NCI-H128 (cell line): ENCODE measurements around the gene SIGLEC10.
"Not testable (repeated sequence)": the region's sequence is repeated elsewhere in the genome, so short reads cannot be mapped to it uniquely, and the experiment has no call there.

ENCODE experiments used
- DNase-seq: peaks from one replicate; lab custom pipeline; 2025; ENCODE audit not compliant: unreplicated experiment; lab: John Stamatoyannopoulos, UW

Gene SIGLEC10

DNA sequence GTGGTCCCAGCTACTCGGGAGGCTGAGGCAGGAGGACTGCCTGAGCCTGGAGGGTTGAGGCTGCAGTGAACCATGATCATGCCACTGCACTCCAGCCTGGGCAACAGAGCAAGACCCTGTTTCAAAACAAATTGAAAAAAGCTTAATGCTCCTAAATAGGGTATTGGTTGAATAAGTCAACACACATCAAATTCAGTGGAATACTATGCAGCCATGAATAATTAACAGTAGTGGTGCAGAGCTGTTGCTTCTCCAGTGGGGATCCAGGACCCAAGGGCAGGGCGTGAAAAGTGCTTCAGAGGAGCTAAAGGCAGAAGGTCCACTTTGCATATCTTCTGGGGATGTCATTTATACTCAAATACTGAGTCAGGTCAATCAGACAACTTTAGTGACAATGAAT, 22.6 kb upstream of the SIGLEC10 start:
- DNase-seq = no peak

DNA sequence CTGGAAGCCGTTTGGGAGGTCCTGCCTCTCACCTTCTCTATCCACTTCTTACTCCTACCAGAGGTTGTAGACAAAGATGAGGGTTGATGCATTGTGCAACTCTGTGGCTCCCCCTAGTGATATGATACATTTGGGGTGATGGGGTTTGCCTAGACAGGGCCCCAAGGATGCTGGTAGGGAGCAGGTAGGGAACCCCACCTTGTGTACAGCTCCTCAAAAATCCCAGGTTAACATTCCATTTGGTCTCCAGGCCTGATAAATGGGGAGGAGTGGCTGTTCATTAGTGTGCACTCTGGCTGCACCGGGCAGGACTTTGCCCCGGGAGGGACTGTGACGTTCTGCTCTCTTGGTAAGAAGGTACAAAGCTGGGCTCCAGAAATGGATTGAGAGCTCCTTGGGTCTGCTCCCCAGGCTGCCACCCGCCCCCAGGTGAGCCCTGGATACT, 21.6 kb upstream of the SIGLEC10 start:
- DNase-seq = no peak

DNA sequence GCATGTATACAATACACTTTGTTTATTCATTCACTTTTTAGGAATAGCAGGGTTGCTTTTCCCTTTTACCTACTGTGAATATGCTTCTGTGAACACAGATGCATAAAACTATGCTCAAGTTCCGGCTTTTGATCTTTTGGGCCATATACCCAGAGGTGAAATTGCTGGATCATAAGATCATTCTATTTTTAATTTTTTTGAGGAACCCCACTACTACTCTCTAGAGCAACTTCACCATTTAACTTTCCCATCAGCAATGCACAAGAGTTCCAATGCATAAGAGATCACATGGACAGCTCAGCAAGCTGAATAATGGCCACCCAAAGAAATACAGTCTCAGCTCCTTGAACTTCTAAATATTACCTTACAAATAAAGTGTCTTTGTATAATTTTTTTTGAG, 17.0 kb upstream of the SIGLEC10 start:
- no peak for DNase-seq

DNA sequence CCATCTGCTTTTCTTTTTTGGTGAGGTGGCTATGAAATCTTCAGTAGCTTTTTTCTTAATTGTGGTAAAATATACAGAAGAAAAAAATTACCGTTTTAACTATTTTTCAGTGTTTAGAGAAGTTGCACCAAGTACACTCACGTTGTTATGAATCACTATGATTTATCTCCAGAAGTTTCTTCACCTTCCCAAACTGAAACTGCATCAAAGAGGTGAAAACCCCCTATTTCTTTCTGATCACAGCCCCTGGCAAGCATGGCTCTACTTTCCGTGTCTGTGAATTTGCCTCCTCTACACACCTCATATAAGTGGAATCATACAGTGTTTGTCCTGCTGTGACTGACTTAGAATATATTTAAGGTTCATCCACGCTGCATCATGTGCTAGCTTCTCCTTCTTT, 15.6 kb upstream of the SIGLEC10 start:
- no peak for DNase-seq

- DNase-seq = no peak
These were observed 13.7 kb upstream of the SIGLEC10 start for GRCh38 chr19:51431124-51431523.

GRCh38 chr19:51430221-51430620, 12.8 kb upstream of the SIGLEC10 start:
- DNase-seq = no peak

DNA sequence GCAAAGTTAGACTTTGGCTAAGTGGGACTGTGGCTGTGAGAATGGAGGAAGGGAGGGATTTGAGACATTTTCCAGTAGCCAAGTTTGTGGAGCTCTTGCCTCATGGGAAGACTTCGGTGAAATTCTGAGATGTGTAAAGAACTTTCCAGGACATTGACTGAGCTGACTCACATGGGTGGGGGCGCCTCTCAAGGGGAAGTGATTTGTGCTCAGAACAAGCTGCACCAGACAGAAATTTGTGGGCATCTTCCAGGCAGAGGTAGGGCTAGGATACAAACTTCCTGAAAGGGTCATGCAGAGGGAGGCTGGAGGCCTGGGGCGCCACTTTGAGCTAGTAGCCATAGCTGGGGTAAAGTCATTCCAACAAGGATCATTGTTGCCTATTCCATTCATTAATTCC, 9.8 kb upstream of the SIGLEC10 start:
- no peak for DNase-seq

GRCh38 chr19:51422053-51422448, 4.6 kb upstream of the SIGLEC10 start:
- no peak for DNase-seq

GRCh38 chr19:51421229-51422052, 4.0 kb upstream of the SIGLEC10 start:
- DNase-seq = no peak

- not testable (repeated sequence) for DNase-seq
These were observed 3.1 kb upstream of the SIGLEC10 start for GRCh38 chr19:51420511-51420910.

DNA sequence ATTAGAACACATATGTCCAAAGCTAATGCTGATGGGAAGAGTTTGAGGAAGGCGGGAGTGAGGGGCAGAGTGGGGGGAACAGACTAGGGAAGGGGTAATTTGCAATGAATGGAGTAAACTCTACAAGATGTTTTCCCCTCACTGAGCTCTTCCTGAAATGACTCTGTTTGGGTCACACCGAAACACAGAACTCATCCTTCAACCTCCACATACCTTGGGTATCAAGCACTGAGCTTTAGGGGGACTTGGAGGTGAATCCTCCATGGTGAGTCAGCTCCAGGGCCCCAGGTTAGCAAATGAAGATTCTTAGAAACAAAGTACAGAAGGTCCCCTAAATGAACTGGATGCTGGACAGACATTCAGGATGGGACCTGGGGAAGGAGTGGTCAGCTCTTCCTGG, 1.3 kb upstream of the SIGLEC10 start:
- no peak for DNase-seq

- no peak for DNase-seq
These were observed 342 bp upstream of the SIGLEC10 start for GRCh38 chr19:51417810-51418157.

DNA sequence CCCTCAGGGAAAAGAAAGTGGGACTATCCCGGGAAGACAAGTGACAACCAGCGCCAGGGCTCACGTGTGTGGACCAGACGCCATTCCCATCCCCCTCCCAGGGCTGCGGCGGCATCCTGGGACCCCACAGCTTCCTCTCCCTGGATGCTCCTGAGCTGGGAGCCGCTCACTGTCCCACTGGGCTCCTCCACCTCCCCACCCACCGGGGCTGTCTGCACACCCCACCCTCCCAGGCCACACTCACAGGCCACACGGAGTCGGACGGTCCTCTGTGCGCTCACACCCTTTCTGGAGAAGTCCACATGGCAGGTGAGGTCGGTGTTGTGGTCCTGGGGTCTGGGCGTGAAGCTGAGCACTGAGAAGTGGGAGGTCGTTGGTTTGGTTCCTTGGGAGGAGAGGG, 1.0 kb downstream of the SIGLEC10 start:
- not testable (repeated sequence) for DNase-seq

DNA sequence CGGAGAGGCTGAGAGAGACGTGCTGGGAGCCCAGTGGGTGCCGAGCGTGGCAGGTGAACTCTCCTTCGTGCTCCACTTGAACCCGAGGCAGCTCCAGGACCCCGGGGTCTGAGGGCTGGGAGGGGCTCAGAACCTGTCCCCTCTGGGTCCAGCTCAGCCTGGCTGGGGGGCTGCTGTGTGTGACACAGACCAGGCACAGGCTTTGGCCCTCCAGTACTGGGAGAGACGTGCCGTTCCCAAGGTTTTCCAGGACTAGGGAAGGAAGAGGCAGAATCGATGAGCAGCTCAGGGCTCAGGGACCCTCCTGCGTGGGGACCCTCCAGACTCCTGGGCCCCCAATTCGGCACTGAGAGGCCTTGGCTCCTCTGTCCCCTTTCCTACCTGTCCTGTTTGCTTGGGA, 2.3 kb downstream of the SIGLEC10 start:
- no peak for DNase-seq

DNA sequence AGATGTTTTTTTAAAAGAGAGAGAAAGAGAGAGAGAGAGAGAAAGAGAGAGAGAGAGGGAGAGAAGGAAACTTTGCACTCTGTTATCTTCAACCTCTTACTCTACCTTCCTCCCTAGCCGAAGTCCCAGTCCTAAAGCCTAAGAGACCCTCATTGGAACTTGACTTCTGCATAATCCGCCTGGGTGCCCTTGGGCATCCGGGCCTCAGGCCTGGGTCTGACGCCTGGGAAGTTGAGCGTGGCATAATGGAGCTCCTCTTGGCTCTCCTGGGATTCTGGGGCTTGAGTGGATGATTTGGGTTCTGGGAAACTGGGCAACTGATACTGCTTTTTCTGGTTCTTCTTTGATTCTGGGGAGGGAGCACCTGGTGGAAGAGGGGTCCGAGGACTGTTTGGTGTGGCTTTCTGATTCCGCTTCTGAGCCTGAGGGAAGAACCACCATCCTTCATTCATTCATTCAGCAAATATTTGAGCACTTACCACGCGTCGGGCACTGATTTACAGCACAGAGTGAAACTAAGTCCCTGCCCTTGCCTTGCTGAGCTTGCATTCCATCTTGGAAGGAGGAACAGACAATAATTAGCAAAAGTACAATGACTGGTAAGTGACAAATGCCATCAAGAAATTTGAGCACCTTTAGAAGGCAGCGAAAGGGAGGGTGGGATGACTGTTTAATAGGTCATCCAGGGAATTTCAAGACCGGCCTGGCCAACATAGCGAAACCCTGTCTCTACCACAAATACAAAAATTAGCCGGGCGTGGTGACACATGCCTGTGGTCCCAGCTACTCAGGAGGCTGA, 6.3 kb downstream of the SIGLEC10 start:
- DNase-seq = no peak

DNA sequence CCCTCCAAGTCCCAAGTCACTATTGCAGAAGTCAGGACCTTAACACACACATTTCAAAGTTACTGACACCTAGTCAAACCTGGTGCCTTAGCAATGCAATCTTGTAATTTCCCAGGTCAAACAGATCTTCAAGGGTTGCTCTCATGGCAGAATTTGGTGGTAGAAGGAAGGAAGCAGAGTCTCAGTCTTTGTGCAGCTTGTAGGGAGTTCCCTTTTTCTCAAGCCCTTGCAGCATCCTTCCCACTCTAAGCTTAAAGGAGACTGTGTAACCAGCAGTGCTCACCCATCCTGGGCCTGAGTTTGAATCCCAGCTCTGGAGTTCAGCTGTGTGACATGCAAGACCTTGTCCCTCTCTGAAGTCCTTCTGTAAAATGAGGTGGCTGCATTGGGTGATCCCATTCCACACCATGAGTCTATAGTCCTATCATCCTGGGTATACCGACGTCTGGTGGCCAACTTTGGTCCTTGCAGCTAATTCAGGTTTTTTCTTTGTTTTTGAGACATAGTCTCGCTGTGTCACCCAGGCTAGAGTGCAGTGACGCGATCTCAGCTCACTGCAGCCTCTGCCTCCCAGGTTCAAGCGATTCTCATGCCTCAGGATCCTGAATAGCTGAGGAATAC, 9.8 kb downstream of the SIGLEC10 start:
- DNase-seq = no peak

- DNase-seq = no peak
These were observed 15.3 kb downstream of the SIGLEC10 start for GRCh38 chr19:51402117-51402516.

DNA sequence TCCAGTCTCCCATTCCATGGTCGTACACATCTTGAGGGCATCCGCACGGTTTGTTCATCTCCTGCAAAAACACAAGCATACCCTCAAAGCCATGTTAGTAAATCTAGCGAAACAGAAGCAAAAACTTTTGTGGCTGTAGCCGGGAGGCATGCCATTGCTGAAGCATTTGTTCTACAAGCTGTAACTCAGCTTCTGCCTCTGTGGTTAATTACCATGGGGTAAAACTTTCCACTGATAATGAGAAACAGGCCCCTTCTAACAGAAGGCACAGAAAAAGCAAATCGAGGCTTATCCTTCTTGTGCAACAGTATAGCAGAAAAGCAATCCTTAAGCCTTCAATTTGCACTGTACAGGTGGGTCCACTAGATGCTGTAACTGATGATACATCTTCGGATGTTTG, 17.5 kb downstream of the SIGLEC10 start:
- DNase-seq = not testable (repeated sequence)

- no peak for DNase-seq
These were observed 18.2 kb downstream of the SIGLEC10 start for GRCh38 chr19:51399231-51399630.

GRCh38 chr19:51398096-51398704, 19.2 kb downstream of the SIGLEC10 start:
- DNase-seq = no peak

- not testable (repeated sequence) for DNase-seq
These were observed 20.0 kb downstream of the SIGLEC10 start for GRCh38 chr19:51397453-51397852.
